WTC11 (cell line): ENCODE measurements around the gene COL26A1.

Source experiments
- CTCF ChIP-seq: fragments of 200-600 bp; IDR thresholded peaks from 2 replicates; pipeline ENCODE4 v1.8.0; 2022; ENCODE audit warnings: antibody characterized with exemption
- ELF4 ChIP-seq: sonication (generic); formaldehyde crosslinking; IDR thresholded peaks from 2 replicates; pipeline ENCODE4 v1.8.1; 2022; ENCODE audit warnings: low read depth, mild to moderate bottlenecking, moderate library complexity, missing genetic modification reagents
- EMX1 ChIP-seq: fragments of 250-450 bp; sonication (Bioruptor Pico); IDR thresholded peaks from 2 replicates; pipeline ENCODE4 v1.8.0; 2021; ENCODE audit warnings: mild to moderate bottlenecking
- IRF2 ChIP-seq: sonication (generic); formaldehyde crosslinking; IDR thresholded peaks from 2 replicates; pipeline ENCODE4 v1.8.0; 2022; ENCODE audit warnings: low read depth, missing genetic modification reagents, borderline replicate concordance
- TF ChIP-seq, protein P1 (sequence below): sonication (generic); formaldehyde crosslinking; IDR thresholded peaks from 2 replicates; pipeline ENCODE4 v1.8.1; 2023; ENCODE audit warnings: mild to moderate bottlenecking, missing genetic modification reagents
- TF ChIP-seq, protein P2 (sequence below): sonication (generic); formaldehyde crosslinking; conservative IDR thresholded peaks from 2 replicates; pipeline ENCODE4 v1.8.1; 2022; ENCODE audit warnings: mild to moderate bottlenecking, missing genetic modification reagents
- TF ChIP-seq, protein P3 (sequence below): sonication (generic); formaldehyde crosslinking; IDR thresholded peaks from 2 replicates; pipeline ENCODE4 v1.8.1; 2022; ENCODE audit warnings: low read depth, missing genetic modification reagents, borderline replicate concordance

DNA sequence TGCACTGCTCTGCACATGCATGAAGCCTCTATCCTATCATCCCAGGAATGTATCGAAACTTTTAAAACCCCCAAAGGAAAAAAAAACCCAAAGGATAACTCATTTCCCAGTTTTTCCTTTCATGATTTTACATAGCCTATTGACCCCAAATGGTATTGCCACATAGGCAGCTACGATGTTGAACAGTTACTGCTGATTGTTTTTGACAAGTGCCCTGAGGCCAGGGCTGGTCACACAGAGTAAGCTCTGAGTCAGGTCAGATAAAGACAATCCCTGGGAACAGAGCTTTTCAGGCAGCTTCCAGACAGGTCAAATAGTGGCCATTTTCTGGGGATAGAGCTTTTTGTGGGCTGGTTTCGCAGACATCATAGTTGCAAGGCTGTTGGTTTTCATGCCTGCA lies 214.3 kb downstream of the COL26A1 start:
- TF ChIP-seq, protein P1, sequence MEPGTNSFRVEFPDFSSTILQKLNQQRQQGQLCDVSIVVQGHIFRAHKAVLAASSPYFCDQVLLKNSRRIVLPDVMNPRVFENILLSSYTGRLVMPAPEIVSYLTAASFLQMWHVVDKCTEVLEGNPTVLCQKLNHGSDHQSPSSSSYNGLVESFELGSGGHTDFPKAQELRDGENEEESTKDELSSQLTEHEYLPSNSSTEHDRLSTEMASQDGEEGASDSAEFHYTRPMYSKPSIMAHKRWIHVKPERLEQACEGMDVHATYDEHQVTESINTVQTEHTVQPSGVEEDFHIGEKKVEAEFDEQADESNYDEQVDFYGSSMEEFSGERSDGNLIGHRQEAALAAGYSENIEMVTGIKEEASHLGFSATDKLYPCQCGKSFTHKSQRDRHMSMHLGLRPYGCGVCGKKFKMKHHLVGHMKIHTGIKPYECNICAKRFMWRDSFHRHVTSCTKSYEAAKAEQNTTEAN (CRISPR knock-in tag) = no peak
- TF ChIP-seq CTCF = no peak
- no peak for TF ChIP-seq EMX1 (CRISPR knock-in tag)
- no peak for TF ChIP-seq IRF2 (CRISPR knock-in tag)
- TF ChIP-seq, protein P2, sequence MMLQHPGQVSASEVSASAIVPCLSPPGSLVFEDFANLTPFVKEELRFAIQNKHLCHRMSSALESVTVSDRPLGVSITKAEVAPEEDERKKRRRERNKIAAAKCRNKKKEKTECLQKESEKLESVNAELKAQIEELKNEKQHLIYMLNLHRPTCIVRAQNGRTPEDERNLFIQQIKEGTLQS (CRISPR knock-in tag) = no peak
- no peak for TF ChIP-seq ELF4 (CRISPR knock-in tag)
- TF ChIP-seq, protein P3, sequence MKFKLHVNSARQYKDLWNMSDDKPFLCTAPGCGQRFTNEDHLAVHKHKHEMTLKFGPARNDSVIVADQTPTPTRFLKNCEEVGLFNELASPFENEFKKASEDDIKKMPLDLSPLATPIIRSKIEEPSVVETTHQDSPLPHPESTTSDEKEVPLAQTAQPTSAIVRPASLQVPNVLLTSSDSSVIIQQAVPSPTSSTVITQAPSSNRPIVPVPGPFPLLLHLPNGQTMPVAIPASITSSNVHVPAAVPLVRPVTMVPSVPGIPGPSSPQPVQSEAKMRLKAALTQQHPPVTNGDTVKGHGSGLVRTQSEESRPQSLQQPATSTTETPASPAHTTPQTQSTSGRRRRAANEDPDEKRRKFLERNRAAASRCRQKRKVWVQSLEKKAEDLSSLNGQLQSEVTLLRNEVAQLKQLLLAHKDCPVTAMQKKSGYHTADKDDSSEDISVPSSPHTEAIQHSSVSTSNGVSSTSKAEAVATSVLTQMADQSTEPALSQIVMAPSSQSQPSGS (CRISPR knock-in tag) = no peak
